CD4-positive, alpha-beta T cell treated with Interleukin-2 at 100 ng/mL for 4 hours (primary cell): ENCODE measurements around the gene MAGI1.
"Not testable (repeated sequence)": the region's sequence is repeated elsewhere in the genome, so short reads cannot be mapped to it uniquely, and the experiment has no call there.

Source experiments
- DNase-seq: peaks from one replicate; pipeline ENCODE4 v3.0.0-alpha.2; 2020; ENCODE audit warnings: low spot score

Gene MAGI1

GRCh38 chr3:65587650-65588439 is 450.9 kb downstream of the MAGI1 start:
- no peak for DNase-seq

- DNase-seq = no peak
Observed at GRCh38 chr3:65584913-65585312, 453.8 kb downstream of the MAGI1 start.

- no peak for DNase-seq
Observed at GRCh38 chr3:65584002-65584401, 454.7 kb downstream of the MAGI1 start.

GRCh38 chr3:65583188-65583587 is 455.5 kb downstream of the MAGI1 start:
- DNase-seq = no peak

- DNase-seq = no peak
Observed at GRCh38 chr3:65582012-65582717, 456.6 kb downstream of the MAGI1 start.

- no peak for DNase-seq
Observed at GRCh38 chr3:65581313-65581712, 457.4 kb downstream of the MAGI1 start.

GRCh38 chr3:65578861-65579260 is 459.9 kb downstream of the MAGI1 start:
- no peak for DNase-seq

- DNase-seq = no peak
Observed at GRCh38 chr3:65577843-65578430, 460.8 kb downstream of the MAGI1 start.

- DNase-seq = no peak
Observed at GRCh38 chr3:65576966-65577365, 461.8 kb downstream of the MAGI1 start.

GRCh38 chr3:65576228-65576627 is 462.5 kb downstream of the MAGI1 start:
- DNase-seq = no peak

- DNase-seq = no peak
Observed at GRCh38 chr3:65575376-65575840, 463.3 kb downstream of the MAGI1 start.

- no peak for DNase-seq
Observed at GRCh38 chr3:65573548-65574116, 465.1 kb downstream of the MAGI1 start.

- DNase-seq = no peak
Observed at GRCh38 chr3:65572175-65572777, 466.4 kb downstream of the MAGI1 start.

GRCh38 chr3:65569845-65570405 is 468.8 kb downstream of the MAGI1 start:
- no peak for DNase-seq

- no peak for DNase-seq
Observed at GRCh38 chr3:65569129-65569528, 469.6 kb downstream of the MAGI1 start.

- DNase-seq = no peak
Observed at GRCh38 chr3:65568497-65568896, 470.2 kb downstream of the MAGI1 start.

GRCh38 chr3:65565744-65566143 is 473.0 kb downstream of the MAGI1 start:
- not testable (repeated sequence) for DNase-seq

GRCh38 chr3:65564483-65564882 is 474.2 kb downstream of the MAGI1 start:
- DNase-seq = no peak

- no peak for DNase-seq
Observed at GRCh38 chr3:65563861-65564260, 474.9 kb downstream of the MAGI1 start.

GRCh38 chr3:65562447-65562846 is 476.3 kb downstream of the MAGI1 start:
- no peak for DNase-seq

GRCh38 chr3:65561617-65562016 is 477.1 kb downstream of the MAGI1 start:
- no peak for DNase-seq

- DNase-seq = no peak
Observed at GRCh38 chr3:65560901-65561300, 477.8 kb downstream of the MAGI1 start.
